T-helper 2 cell treated with Interferon-gamma antibody and Interleukin-4, amounts not matched to agents 100 ng/mL and 5 ng/mL, for 36 hours (primary cell): ENCODE measurements around the gene TRIM52. TPM values are rescaled to one million over a fixed set of nuclear protein-coding genes. Genes with fewer than 3 reads are reported as not detected.

Experiments
- intact Hi-C: fragments of 100-400 bp; cut with micrococcal nuclease; formaldehyde crosslinking; loops from one replicate; pipeline ENCODE4 v1.15.1; 2023
- total RNA-seq: library from RNA; stranded (reverse); gene quantifications from 2 replicates; pipeline ENCODE4 v1.2.3, GENCODE V29; 2022

Gene TRIM52
- total RNA-seq, 1 donor from 2014 or later: 20.7 TPM

- intact Hi-C loops: no loop called here
Observed at GRCh38 chr5:181259283-181259682, 1.7 kb downstream of the TRIM52 start.

- intact Hi-C loops: no loop called here
Observed at GRCh38 chr5:181258576-181258975, 2.4 kb downstream of the TRIM52 start.

GRCh38 chr5:181255836-181256578, 4.9 kb downstream of the TRIM52 start:
- intact Hi-C loops: no loop called here

GRCh38 chr5:181255276-181255675, 5.7 kb downstream of the TRIM52 start:
- intact Hi-C loops: no loop called here

- intact Hi-C loops: no loop called here
Observed at GRCh38 chr5:181248277-181248676, 12.7 kb downstream of the TRIM52 start.

GRCh38 chr5:181246276-181247049, 14.5 kb downstream of the TRIM52 start:
- intact Hi-C loops: loop anchor here (1.0 kb wide), 2 partner anchors 14 to 55 kb away; no protein-coding TSS in a partner anchor

- intact Hi-C loops: loop anchor here (1.0 kb wide), 2 partner anchors 15 to 54 kb away; no protein-coding TSS in a partner anchor
Observed at GRCh38 chr5:181245427-181246275, 15.3 kb downstream of the TRIM52 start.

GRCh38 chr5:181243564-181244343, 17.2 kb downstream of the TRIM52 start, which contains the start of gene RACK1:
RACK1 (minus strand) TSS chr5:181243906; CDS start chr5:181243800, 106 bp downstream.
- intact Hi-C loops: loop anchor here (1.0 kb wide), 1 partner anchor 20 kb away; the partner anchor contains the start of gene TRIM41

- intact Hi-C loops: loop anchor here (1.0 kb wide), 1 partner anchor 20 kb away; the partner anchor contains the start of gene TRIM41
Observed at GRCh38 chr5:181243018-181243563, 17.9 kb downstream of the TRIM52 start.

- intact Hi-C loops: no loop called here
Observed at GRCh38 chr5:181242031-181242451, 18.9 kb downstream of the TRIM52 start.

- intact Hi-C loops: no loop called here
Observed at GRCh38 chr5:181241393-181241975, 19.5 kb downstream of the TRIM52 start.

- intact Hi-C loops: no loop called here
Observed at GRCh38 chr5:181239062-181239663, 21.8 kb downstream of the TRIM52 start.

GRCh38 chr5:181237729-181238385, 23.1 kb downstream of the TRIM52 start:
- intact Hi-C loops: no loop called here

- intact Hi-C loops: no loop called here
Observed at GRCh38 chr5:181236954-181237641, 23.8 kb downstream of the TRIM52 start.

- intact Hi-C loops: no loop called here
Observed at GRCh38 chr5:181236471-181236870, 24.5 kb downstream of the TRIM52 start.

GRCh38 chr5:181235689-181236366, 25.1 kb downstream of the TRIM52 start:
- intact Hi-C loops: no loop called here

GRCh38 chr5:181235323-181235688, 25.6 kb downstream of the TRIM52 start:
- intact Hi-C loops: no loop called here
